Measurements from ENCODE around the gene SPRYD3.
A peak's percentile ranks its signal among the peaks of the same experiment; 100 is the strongest.

Gene SPRYD3

DNA sequence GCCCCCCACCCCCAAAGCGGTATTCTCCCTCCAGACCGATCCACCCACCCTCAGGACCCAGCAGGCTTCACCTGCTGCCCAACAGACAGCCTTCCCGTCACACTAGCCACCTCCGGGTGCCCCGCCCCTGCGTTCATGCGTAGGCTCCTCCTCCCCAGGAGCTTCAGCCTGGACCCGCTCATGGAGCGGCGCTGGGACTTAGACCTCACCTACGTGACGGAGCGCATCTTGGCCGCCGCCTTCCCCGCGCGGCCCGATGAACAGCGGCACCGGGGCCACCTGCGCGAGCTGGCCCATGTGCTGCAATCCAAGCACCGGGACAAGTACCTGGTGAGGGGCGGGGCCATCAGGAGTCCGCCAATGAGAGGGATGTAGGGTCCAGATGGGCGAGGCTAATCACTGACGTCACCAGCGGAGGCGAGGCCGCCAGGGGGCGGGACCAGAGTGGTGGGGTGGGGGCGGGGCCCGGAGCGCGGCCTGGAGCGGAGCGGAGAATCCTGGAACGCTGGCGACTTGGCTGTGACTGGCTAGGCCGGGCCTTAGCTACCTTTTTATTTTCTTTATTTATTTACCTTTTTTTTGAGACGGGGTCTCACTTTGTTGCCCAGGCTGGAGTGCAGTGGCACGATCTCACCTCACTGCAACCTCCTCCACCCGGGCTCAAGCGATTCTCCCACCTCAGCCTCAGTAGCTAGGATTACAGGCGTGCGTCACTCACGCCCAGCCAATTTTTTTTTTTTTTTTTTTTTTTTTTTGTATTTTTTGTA lies 24.9 kb downstream of the SPRYD3 start:
- H4K91ac ChIP-seq (ENCODE audit: low read length) = peak overlapping the region; percentile 55
- WGBS = 20% methylated on average over 45 of the region's 48 CpGs
- peak overlapping the region in 1 of 2 experiments; percentile 32 for H3K4ac ChIP-seq (ENCODE audit: low read depth in 1 of 2, low read length in 2 of 2)
- H2AFZ ChIP-seq (ENCODE audit: low read depth, low read length) = no peak overlapping the region
- H3K23ac ChIP-seq (ENCODE audit: low read length in 2 of 2) = no peak overlapping the region
- peak; percentile 89 for DNase-seq
- H3K79me1 ChIP-seq (replicated peaks; ENCODE audit: low read length, poor library complexity, severe bottlenecking) = peaks cover 10% of the 10 kb centered on the region
- H3K18ac ChIP-seq (ENCODE audit: low read depth in 1 of 2, low read length in 2 of 2) = peak overlapping the region; percentile 46 to 71
- no peak overlapping the region for H3K27ac ChIP-seq (ENCODE audit: low read length, poor library complexity, severe bottlenecking)
- H4K8ac ChIP-seq (ENCODE audit: low read length) = peak overlapping the region; percentile 29
- H2AK5ac ChIP-seq (ENCODE audit: low read length, severe bottlenecking) = no peak overlapping the region
- H2BK15ac ChIP-seq (ENCODE audit: low read depth, poor library complexity, severe bottlenecking) = peak overlapping the region; percentile 68
- peak overlapping the region; percentile 68 for H3K9ac ChIP-seq (ENCODE audit: low read length)
- H3K14ac ChIP-seq (ENCODE audit: low read length in 2 of 2) = peak overlapping the region in 1 of 2 experiments; percentile 35
- H3K27me3 ChIP-seq (ENCODE audit: control insufficient read depth in 1 of 2, insufficient read depth in 1 of 2, low read length in 2 of 2) = no peaks in the 10 kb centered on the region
- H3K36me3 ChIP-seq (ENCODE audit: control insufficient read depth in 1 of 2, insufficient read depth in 2 of 2, low read depth in 1 of 2, low read length in 2 of 2) = peaks cover 37 to 58% of the 10 kb centered on the region in 2 experiments
- H2BK120ac ChIP-seq (ENCODE audit: low read depth, low read length) = peak overlapping the region; percentile 45
- peak overlapping the region; percentile 87 for H3K4me2 ChIP-seq (ENCODE audit: low read length, poor library complexity, severe bottlenecking)
- H2BK12ac ChIP-seq (ENCODE audit: low read length in 2 of 2) = peak overlapping the region in 1 of 2 experiments; percentile 76
- H3K9me3 ChIP-seq (ENCODE audit: control insufficient read depth, low read length) = no peaks in the 10 kb centered on the region
- H2BK5ac ChIP-seq (ENCODE audit: low read depth, low read length, poor library complexity, severe bottlenecking) = no peak overlapping the region
- peak overlapping the region; percentile 58 to 77 for H3K4me3 ChIP-seq (ENCODE audit: insufficient read depth in 1 of 2, low read depth in 1 of 2, low read length in 2 of 2)
- H3K4me1 ChIP-seq (ENCODE audit: control insufficient read depth, insufficient read depth, low read depth, low read length) = peaks cover 56% of the 10 kb centered on the region

DNA sequence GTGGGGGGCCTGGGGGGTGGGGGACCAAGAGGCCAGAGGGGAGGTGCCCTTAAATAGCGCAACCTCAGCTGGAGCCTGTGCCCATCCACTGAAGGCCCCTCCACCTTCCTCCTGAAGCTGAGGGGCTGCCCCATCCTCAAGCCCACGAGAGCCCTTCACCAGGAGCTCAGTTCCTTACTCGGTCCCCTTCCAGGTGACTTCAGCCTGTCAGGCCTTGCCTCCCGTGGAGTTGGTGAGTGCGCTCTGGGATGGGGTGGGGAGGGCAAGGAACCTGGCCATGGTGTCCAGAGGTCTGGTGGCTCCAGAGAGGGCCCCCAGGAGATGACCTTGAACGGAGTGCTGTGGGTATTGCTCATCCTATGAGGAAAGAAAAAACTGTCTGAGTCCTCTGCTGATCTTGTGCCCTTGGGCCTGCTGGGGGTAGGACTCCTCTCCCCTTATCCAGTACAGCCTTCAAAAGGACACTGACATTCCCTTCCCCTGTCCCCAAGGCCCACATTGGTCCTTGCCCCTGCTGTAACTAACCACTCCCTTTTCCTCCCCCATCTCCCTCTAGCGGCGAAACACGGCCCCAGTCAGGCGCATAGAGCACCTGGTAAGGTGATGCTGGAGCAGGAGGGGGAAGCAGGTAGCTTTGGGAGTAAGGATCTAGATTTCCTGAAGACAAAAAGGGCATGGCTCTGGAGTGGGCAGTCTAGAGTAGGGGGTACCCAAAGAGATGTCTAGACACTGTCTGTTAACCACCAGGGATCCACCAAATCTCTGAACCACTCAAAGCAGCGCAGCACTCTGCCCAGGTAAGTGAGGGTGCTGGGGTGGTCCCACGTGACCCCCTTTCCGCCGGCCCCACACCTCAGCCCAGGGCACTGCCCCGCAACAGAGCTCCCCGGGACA lies 25.7 kb downstream of the SPRYD3 start:
- H2AK5ac ChIP-seq (ENCODE audit: low read length, severe bottlenecking) = peak overlapping the region; percentile 76
- peak overlapping the region; percentile 87 for H3K4me2 ChIP-seq (ENCODE audit: low read length, poor library complexity, severe bottlenecking)
- peak overlapping the region; percentile 69 to 90 for H2BK12ac ChIP-seq (ENCODE audit: low read length in 2 of 2)
- peak overlapping the region; percentile 58 to 77 for H3K4me3 ChIP-seq (ENCODE audit: insufficient read depth in 1 of 2, low read depth in 1 of 2, low read length in 2 of 2)
- H2BK5ac ChIP-seq (ENCODE audit: low read depth, low read length, poor library complexity, severe bottlenecking) = no peak overlapping the region
- peak overlapping the region; percentile 74 for H4K8ac ChIP-seq (ENCODE audit: low read length)
- H3K4me1 ChIP-seq (ENCODE audit: control insufficient read depth, insufficient read depth, low read depth, low read length) = peaks cover 59% of the 10 kb centered on the region
- peak overlapping the region; percentile 45 for H2BK120ac ChIP-seq (ENCODE audit: low read depth, low read length)
- H3K79me1 ChIP-seq (replicated peaks; ENCODE audit: low read length, poor library complexity, severe bottlenecking) = peaks cover 10% of the 10 kb centered on the region
- no peak overlapping the region for H2AFZ ChIP-seq (ENCODE audit: low read depth, low read length)
- H3K14ac ChIP-seq (ENCODE audit: low read length in 2 of 2) = peak overlapping the region in 1 of 2 experiments; percentile 89
- 53% methylated on average over 15 of the region's 16 CpGs for WGBS
- peak overlapping the region; percentile 9 to 33 for H3K4ac ChIP-seq (ENCODE audit: low read depth in 1 of 2, low read length in 2 of 2)
- no peaks in the 10 kb centered on the region for H3K9me3 ChIP-seq (ENCODE audit: control insufficient read depth, low read length)
- H3K27me3 ChIP-seq (ENCODE audit: control insufficient read depth in 1 of 2, insufficient read depth in 1 of 2, low read length in 2 of 2) = no peaks in the 10 kb centered on the region
- DNase-seq = peak; percentile 51
- H3K36me3 ChIP-seq (ENCODE audit: control insufficient read depth in 1 of 2, insufficient read depth in 2 of 2, low read depth in 1 of 2, low read length in 2 of 2) = peaks cover 31 to 54% of the 10 kb centered on the region in 2 experiments
- H3K27ac ChIP-seq (ENCODE audit: low read length, poor library complexity, severe bottlenecking) = peak overlapping the region; percentile 35
- peak overlapping the region; percentile 50 to 75 for H3K18ac ChIP-seq (ENCODE audit: low read depth in 1 of 2, low read length in 2 of 2)
- peak overlapping the region; percentile 74 for H2BK15ac ChIP-seq (ENCODE audit: low read depth, poor library complexity, severe bottlenecking)
- peak overlapping the region; percentile 83 for H4K91ac ChIP-seq (ENCODE audit: low read length)
- H3K23ac ChIP-seq (ENCODE audit: low read length in 2 of 2) = no peak overlapping the region
- peak overlapping the region; percentile 64 for H3K9ac ChIP-seq (ENCODE audit: low read length)

DNA sequence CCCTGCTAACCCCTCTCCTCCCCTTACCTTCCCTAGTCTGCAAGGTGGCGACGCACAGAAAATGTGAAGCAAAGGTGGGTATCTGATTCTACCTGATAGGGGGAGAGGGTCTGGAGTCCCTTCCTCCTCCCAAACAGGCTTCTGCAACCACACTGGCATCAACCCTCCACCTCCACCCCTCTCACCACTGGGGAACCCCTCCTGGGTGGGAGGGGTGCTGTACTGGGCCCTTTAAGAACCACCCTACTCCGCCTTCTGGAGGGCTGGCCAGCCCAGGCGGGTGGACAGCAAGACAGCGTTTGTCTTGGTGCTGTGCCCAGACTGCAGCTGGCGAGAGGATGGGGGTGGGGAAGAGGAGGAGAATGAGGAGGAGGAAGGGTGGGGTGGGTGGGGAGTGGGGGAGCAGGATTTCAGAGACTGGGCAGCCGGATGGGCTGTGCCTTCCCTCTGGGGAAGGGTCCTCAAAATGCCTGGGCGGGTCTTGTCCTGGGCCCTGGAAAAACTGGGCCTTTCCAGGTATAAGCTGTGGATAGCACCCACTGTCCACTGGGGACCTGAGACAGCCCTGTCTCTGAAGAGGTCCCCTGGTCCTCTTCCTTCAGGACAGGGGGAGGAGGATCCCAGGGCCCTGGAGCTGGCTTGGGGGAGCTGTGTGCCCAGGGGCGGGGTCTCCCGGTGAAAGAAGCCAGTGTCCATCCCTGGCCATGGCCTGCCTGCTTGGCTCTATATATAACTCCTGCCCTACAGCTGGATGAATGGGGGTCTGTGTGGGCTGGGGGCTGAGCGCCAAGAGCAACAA lies 26.6 kb downstream of the SPRYD3 start:
- no peak overlapping the region for H2AFZ ChIP-seq (ENCODE audit: low read depth, low read length)
- H2BK12ac ChIP-seq (ENCODE audit: low read length in 2 of 2) = peak overlapping the region; percentile 61 to 88
- H2BK120ac ChIP-seq (ENCODE audit: low read depth, low read length) = peak overlapping the region; percentile 40
- H2AK5ac ChIP-seq (ENCODE audit: low read length, severe bottlenecking) = peak overlapping the region; percentile 95
- H3K27me3 ChIP-seq (ENCODE audit: control insufficient read depth in 1 of 2, insufficient read depth in 1 of 2, low read length in 2 of 2) = no peaks in the 10 kb centered on the region
- peak overlapping the region; percentile 95 for H3K9ac ChIP-seq (ENCODE audit: low read length)
- H4K8ac ChIP-seq (ENCODE audit: low read length) = peak overlapping the region; percentile 75
- peak overlapping the region; percentile 75 to 100 for H3K18ac ChIP-seq (ENCODE audit: low read depth in 1 of 2, low read length in 2 of 2)
- H3K9me3 ChIP-seq (ENCODE audit: control insufficient read depth, low read length) = no peaks in the 10 kb centered on the region
- peak overlapping the region; percentile 36 for H3K4me2 ChIP-seq (ENCODE audit: low read length, poor library complexity, severe bottlenecking)
- H4K91ac ChIP-seq (ENCODE audit: low read length) = peak overlapping the region; percentile 83
- peak overlapping the region in 1 of 2 experiments; percentile 89 for H3K4me3 ChIP-seq (ENCODE audit: insufficient read depth in 1 of 2, low read depth in 1 of 2, low read length in 2 of 2)
- WGBS = 52% methylated on average over 8 of the region's 11 CpGs
- peak overlapping the region in 1 of 2 experiments; percentile 75 for H3K23ac ChIP-seq (ENCODE audit: low read length in 2 of 2)
- H2BK5ac ChIP-seq (ENCODE audit: low read depth, low read length, poor library complexity, severe bottlenecking) = no peak overlapping the region
- peak overlapping the region; percentile 94 for H3K27ac ChIP-seq (ENCODE audit: low read length, poor library complexity, severe bottlenecking)
- peaks cover 10% of the 10 kb centered on the region for H3K79me1 ChIP-seq (replicated peaks; ENCODE audit: low read length, poor library complexity, severe bottlenecking)
- H3K36me3 ChIP-seq (ENCODE audit: control insufficient read depth in 1 of 2, insufficient read depth in 2 of 2, low read depth in 1 of 2, low read length in 2 of 2) = peaks cover 22 to 46% of the 10 kb centered on the region in 2 experiments
- peaks cover 62% of the 10 kb centered on the region for H3K4me1 ChIP-seq (ENCODE audit: control insufficient read depth, insufficient read depth, low read depth, low read length)
- H3K14ac ChIP-seq (ENCODE audit: low read length in 2 of 2) = peak overlapping the region in 1 of 2 experiments; percentile 97
- peak overlapping the region; percentile 74 for H2BK15ac ChIP-seq (ENCODE audit: low read depth, poor library complexity, severe bottlenecking)
- DNase-seq = peak; percentile 56
- H3K4ac ChIP-seq (ENCODE audit: low read depth in 1 of 2, low read length in 2 of 2) = peak overlapping the region; percentile 69 to 78

Data from mesenchymal stem cell (in vitro differentiated cells and primary cell).